ENCODE data around the gene EYA4.

- no peak for TF ChIP-seq POLR2AphosphoS5 (IDR thresholded peaks at IDR 0.05; ENCODE audit: low read depth, low read length)
- no peak for TF ChIP-seq POLR2A (IDR thresholded peaks at IDR 0.05; ENCODE audit: low read depth, low read length)
Observed at GRCh38 chr6:133512410-133513016, 271.4 kb downstream of the EYA4 start.

Measured in GM12892 (cell line).